CD4-positive, alpha-beta T cell treated with Interferon gamma for 1 hour (primary cell): ENCODE measurements around the gene FCN1.
"Not testable (repeated sequence)": the region's sequence is repeated elsewhere in the genome, so short reads cannot be mapped to it uniquely, and the experiment has no call there.

Source experiments
- DNase-seq: peaks from one replicate; pipeline ENCODE4 v3.0.0-alpha.2; 2020

FCN1 gene

GRCh38 chr9:134871697-134872340 is 45.9 kb downstream of the FCN1 start:
- no peak for DNase-seq

GRCh38 chr9:134870746-134871662 is 46.7 kb downstream of the FCN1 start:
- no peak for DNase-seq

GRCh38 chr9:134870301-134870694 is 47.4 kb downstream of the FCN1 start:
- DNase-seq: no peak

- no peak for DNase-seq
Measured at GRCh38 chr9:134869554-134870300, 48.0 kb downstream of the FCN1 start.

- no peak for DNase-seq
Measured at GRCh38 chr9:134868751-134869553, 48.8 kb downstream of the FCN1 start.

GRCh38 chr9:134867917-134868750 is 49.6 kb downstream of the FCN1 start:
- DNase-seq: no peak

- no peak for DNase-seq
Measured at GRCh38 chr9:134864821-134865190, 52.9 kb downstream of the FCN1 start.

GRCh38 chr9:134863941-134864820 is 53.5 kb downstream of the FCN1 start:
- DNase-seq: no peak

GRCh38 chr9:134863306-134863902 is 54.3 kb downstream of the FCN1 start:
- no peak for DNase-seq

GRCh38 chr9:134861595-134862334 is 55.9 kb downstream of the FCN1 start:
- DNase-seq: no peak

- no peak for DNase-seq
Measured at GRCh38 chr9:134860510-134860909, 57.2 kb downstream of the FCN1 start.

GRCh38 chr9:134858051-134858841 is 59.5 kb downstream of the FCN1 start:
- DNase-seq: no peak

- not testable (repeated sequence) for DNase-seq
Measured at GRCh38 chr9:134857451-134857850, 60.3 kb downstream of the FCN1 start.

GRCh38 chr9:134855900-134856377 is 61.8 kb downstream of the FCN1 start:
- DNase-seq: no peak
